ENCODE measurements around the gene UQCRH. TPM values are rescaled to one million over a fixed set of nuclear protein-coding genes. Genes with fewer than 3 reads are reported as not detected.

UQCRH gene
- 100 to 1,000 TPM; 266 to 274 TPM for total RNA-seq

DNA sequence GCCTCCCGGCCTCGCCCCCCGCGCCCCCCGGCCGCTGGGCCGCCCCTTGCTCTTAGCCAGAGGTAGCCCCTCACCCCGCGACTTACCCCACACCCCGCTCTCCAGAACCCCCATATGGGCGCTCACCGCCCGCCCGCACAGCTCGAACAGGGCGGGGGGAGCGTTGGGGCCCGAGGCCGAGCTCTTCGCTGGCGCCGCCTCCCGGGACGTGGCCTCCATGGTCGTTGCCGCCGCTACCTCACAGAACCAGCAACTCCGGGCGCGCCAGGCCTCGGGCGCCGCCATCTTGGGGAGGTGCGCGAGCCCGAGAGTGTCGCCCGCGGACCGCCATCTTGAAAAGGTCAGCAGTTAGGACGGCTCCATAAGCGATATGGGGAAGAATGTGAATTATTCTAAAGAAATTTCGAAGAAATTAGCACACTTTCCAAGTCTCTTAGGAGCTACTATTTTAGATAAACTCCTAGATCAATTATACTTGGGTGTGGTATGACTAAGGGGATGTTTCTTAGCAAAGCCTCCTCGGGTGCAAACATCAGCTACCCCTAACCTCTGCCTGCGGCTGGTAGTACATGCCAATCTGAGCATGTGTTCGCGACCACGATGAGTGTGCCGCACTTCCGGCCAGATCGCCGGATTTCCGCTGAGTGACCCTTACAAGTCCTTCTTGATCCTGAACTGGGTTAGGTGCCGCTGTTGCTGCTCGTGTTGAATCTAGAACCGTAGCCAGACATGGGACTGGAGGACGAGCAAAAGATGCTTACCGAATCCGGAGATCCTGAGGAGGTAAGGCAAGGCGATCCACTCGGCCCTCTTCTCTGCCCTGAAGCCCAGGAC lies at the start of gene UQCRH, which contains the start of gene LRRC41:
TSS of gene UQCRH (plus strand) at position 661 of the 834 bp plus-strand sequence. CDS start at position 730, 69 bp downstream.
TSS of gene LRRC41 (minus strand) at position 579 of the 834 bp plus-strand sequence. CDS start at position 285, 294 bp downstream.
- H3K36me3 Mint-ChIP-seq (ENCODE audit: low read depth) = peaks cover 29% of the 10 kb centered on the region
- H3K4me3 Mint-ChIP-seq = peak within 1 kb of the TSS; percentile 95
- H3K27me3 Mint-ChIP-seq = no peaks in the 10 kb centered on the region
- H3K9me3 Mint-ChIP-seq = no peaks in the 10 kb centered on the region
- ChIA-PET CTCF (interaction anchor here (0.6 to 2.5 kb wide), 8 partner anchors 17 to 1503 kb away, joined by 3 to 21 read pairs (median 6); partner anchors contain the start of genes FOXD2, NSUN4 and RAD54L), POLR2A (interaction anchor here (0.6 to 2.9 kb wide), 27 partner anchors 9 to 1671 kb away, joined by 3 to 41 read pairs (median 6); partner anchors contain the start of genes GPBP1L1, NSUN4, POMGNT1 and RAD54L)
- peak within 1 kb of the TSS; percentile 95 for H3K27ac Mint-ChIP-seq
- peak; percentile 94 for DNase-seq
- H3K4me1 Mint-ChIP-seq = peaks cover 48% of the 10 kb centered on the region

DNA sequence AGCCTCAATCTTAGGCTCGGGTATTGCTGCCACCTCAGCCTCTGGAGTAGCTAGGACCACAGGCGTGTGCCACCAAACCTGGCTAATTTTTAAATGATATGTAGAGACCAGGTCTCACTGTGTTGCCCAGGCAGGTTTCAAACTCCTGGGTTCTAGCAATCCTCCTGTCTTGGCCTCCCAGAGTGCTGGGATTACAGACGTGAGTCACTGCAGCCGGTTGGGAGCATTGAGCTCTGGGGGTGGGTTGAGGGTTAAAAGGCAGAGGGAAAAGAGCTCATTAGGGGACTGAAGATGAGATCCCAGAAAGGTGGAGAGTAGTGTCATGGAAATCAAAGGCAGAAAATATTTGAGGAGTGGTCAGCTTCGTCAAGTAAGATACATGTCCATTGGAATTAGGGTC lies 48.8 kb upstream of the UQCRH start:
- Mint-ChIP-seq H3K9me3 (no peaks in the 10 kb centered on the region), H3K36me3 (ENCODE audit: low read depth) (peaks cover 57% of the 10 kb centered on the region), H3K4me1 (peaks cover 23% of the 10 kb centered on the region), H3K4me3 (no peak overlapping the region), H3K27me3 (no peaks in the 10 kb centered on the region), H3K27ac (no peak overlapping the region)
- ChIA-PET POLR2A (no interaction called here), CTCF (interaction anchor here (1.2 kb wide), 1 partner anchor 10 kb away, joined by 5 read pairs; no protein-coding TSS in a partner anchor)
- DNase-seq = no peak

DNA sequence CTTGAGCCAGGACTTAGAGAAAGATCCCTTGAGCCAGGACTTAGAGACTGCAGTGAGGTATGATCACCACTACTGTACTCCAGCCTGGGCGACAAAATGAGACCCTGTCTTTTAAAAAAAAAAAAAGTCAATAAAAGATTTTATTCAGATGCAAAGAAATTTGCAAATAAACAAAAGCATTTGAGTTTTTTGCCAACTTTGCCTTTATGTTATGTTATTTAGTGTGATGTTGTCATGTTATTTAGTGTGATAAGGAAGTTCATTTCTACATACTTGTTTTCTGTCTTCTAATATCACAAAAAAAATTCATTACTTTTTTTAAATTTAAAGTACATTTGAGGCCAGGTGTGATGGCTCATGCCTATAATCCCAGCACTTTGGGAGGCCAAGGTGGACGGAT lies 47.0 kb upstream of the UQCRH start:
- peaks cover 12% of the 10 kb centered on the region for H3K4me1 Mint-ChIP-seq
- H3K9me3 Mint-ChIP-seq = no peaks in the 10 kb centered on the region
- ChIA-PET POLR2A (interaction anchor here (1.3 kb wide), 1 partner anchor 10 kb away, joined by 6 read pairs; no protein-coding TSS in a partner anchor), CTCF (no interaction called here)
- H3K27ac Mint-ChIP-seq = no peak overlapping the region
- DNase-seq = no peak
- H3K36me3 Mint-ChIP-seq (ENCODE audit: low read depth) = peaks cover 61% of the 10 kb centered on the region
- H3K4me3 Mint-ChIP-seq = no peak overlapping the region
- no peaks in the 10 kb centered on the region for H3K27me3 Mint-ChIP-seq

DNA sequence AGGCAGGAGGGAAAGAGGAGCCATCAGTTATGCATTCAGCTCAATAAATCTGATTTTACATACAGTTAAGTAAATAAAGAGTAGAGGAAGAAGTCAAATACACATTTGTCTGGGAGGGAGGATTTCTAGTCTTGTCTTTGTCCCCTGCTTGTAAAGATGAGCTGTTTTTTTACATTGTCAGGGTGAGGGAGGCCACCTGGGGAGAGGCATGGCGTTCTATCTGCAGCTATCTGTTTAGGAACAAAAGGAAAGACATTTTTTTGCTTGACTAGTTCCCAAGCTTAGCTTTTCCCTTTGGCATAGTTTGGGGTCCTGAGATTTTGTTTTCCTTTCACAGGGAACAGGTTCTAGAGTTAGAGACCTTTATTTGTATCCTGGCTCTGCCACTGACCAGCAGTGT lies 41.0 kb upstream of the UQCRH start:
- CTCF ChIA-PET = interaction anchor here (1.1 to 1.7 kb wide), 3 partner anchors 9 to 85 kb away, joined by 3 to 5 read pairs (median 4); no protein-coding TSS in a partner anchor

DNA sequence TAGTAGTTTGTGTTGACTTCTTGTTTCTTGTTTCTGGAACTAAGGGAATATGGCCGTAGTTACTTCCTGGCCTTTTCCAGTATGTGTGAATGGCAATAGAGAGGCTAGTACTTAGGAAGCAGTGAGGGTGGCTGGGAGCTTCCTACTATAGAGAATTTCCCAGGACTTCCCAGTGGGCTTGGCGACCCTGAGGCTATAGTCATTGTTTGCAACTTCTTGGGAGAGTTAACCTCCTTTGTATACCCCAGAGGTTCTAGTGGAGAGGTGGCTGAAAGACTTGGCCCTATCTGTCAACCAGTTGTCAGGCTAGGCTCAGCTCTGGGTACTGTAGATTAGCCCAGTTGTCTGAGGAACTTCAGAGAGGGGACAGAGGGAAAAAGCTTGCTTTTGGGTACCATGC lies 40.4 kb upstream of the UQCRH start:
- H3K27me3 Mint-ChIP-seq = no peaks in the 10 kb centered on the region
- no peak overlapping the region for H3K4me3 Mint-ChIP-seq
- H3K4me1 Mint-ChIP-seq = no peaks in the 10 kb centered on the region
- no peak overlapping the region for H3K27ac Mint-ChIP-seq
- no peak for DNase-seq
- H3K36me3 Mint-ChIP-seq (ENCODE audit: low read depth) = peaks cover 82% of the 10 kb centered on the region
- no peaks in the 10 kb centered on the region for H3K9me3 Mint-ChIP-seq
- ChIA-PET POLR2A (interaction anchor here (0.8 to 2.0 kb wide), 4 partner anchors 10 to 77 kb away, joined by 3 to 9 read pairs (median 3); partner anchors contain the start of gene RAD54L), CTCF (interaction anchor here (1.0 to 1.7 kb wide), 4 partner anchors 38 to 963 kb away, joined by 3 to 5 read pairs (median 4); no protein-coding TSS in a partner anchor)

More for the DNA sequence above, 41.0 kb upstream of the UQCRH start:
- POLR2A ChIA-PET = interaction anchor here (0.8 to 2.0 kb wide), 4 partner anchors 11 to 77 kb away, joined by 3 to 9 read pairs (median 3); partner anchors contain the start of gene RAD54L
- Mint-ChIP-seq H3K4me1 (no peaks in the 10 kb centered on the region), H3K27ac (no peak overlapping the region), H3K4me3 (no peak overlapping the region), H3K9me3 (no peaks in the 10 kb centered on the region), H3K36me3 (ENCODE audit: low read depth) (peaks cover 78% of the 10 kb centered on the region), H3K27me3 (no peaks in the 10 kb centered on the region)
- DNase-seq = no peak

DNA sequence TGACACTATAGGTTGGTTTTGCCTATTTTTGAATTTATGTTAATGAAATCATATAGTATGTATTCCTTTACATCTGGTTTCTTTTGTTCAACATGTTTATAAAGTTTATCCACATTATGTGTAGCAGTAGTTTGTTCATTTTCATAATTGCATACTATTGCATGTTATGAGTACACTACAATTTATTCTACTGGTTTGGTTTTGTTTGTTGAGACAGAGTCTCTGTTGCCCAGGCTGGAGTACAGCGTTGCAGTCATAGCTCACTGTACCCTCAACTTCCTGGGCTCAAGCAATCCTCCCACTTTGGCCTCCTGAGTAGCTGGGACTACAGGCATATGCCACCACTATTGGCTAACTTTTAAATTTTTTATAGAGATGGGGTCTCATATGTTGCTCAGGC lies 34.9 kb upstream of the UQCRH start:
- Mint-ChIP-seq H3K27me3 (no peaks in the 10 kb centered on the region), H3K9me3 (no peaks in the 10 kb centered on the region), H3K4me1 (no peaks in the 10 kb centered on the region), H3K4me3 (no peak overlapping the region), H3K36me3 (ENCODE audit: low read depth) (peaks cover 79% of the 10 kb centered on the region), H3K27ac (no peak overlapping the region)
- no peak for DNase-seq
- CTCF ChIA-PET = no interaction called here
- POLR2A ChIA-PET = interaction anchor here (1.6 kb wide), 1 partner anchor 9 kb away, joined by 5 read pairs; no protein-coding TSS in a partner anchor

DNA sequence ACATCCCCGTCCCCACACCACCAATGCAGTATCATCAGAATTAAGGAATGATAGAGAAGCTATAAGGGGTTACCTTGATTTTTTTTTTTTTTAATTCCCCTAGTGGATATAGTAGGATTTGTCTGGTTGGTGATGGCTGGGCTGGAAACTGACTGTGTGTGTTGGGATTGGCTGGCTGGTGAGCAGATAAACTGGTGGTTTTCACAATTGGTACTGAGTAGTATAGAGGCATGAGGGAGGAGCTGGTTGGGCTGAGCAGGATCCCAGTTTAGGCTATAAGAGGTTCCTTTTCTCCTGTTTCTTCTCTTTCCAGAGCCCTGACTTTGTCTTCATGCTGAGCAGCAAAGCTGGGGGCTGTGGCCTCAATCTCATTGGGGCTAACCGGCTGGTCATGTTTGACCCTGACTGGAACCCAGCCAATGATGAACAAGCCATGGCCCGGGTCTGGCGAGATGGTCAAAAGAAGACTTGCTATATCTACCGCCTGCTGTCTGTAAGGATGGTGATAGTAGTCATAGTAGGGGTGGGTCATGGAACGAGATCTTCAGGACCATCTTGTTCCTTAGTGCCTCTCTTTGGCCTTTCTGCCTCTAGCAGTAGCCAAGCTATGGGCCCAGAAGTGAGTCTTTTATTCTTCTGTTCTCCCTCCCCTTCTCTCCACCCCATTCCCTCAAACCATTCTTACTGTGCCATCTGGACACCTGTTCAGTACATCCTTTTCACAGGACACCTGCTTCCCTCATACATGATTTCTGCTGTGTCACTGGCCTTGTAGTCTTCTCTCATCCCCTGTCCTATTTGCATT lies 29.1 kb upstream of the UQCRH start:
- Mint-ChIP-seq H3K27me3 (no peaks in the 10 kb centered on the region), H3K4me3 (no peak overlapping the region), H3K9me3 (no peaks in the 10 kb centered on the region), H3K36me3 (ENCODE audit: low read depth) (peaks cover 82% of the 10 kb centered on the region), H3K4me1 (no peaks in the 10 kb centered on the region), H3K27ac (no peak overlapping the region)
- ChIA-PET POLR2A (interaction anchor here (1.4 to 2.0 kb wide), 4 partner anchors 9 to 29 kb away, joined by 5 to 7 read pairs (median 6); partner anchors contain the start of genes LRRC41 and UQCRH), CTCF (no interaction called here)
- DNase-seq = no peak

DNA sequence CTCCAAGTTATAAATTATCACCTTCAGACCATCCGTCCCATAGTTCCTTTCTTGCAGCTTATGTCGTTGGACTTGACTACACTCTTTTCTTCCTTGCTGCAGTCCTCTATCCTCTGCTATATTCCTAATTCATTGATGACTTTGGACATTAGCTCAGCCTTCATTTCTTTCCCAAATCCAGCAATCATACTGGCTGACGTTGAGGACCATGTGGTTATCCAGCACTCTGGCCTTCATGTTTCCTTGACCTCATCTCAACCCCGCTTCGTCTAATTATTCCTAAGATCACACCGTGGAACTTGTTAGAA lies 28.5 kb upstream of the UQCRH start:
- DNase-seq = no peak
- Mint-ChIP-seq H3K4me1 (no peaks in the 10 kb centered on the region), H3K27me3 (no peaks in the 10 kb centered on the region), H3K27ac (no peak overlapping the region), H3K36me3 (ENCODE audit: low read depth) (peaks cover 84% of the 10 kb centered on the region), H3K4me3 (no peak overlapping the region), H3K9me3 (no peaks in the 10 kb centered on the region)
- ChIA-PET POLR2A (interaction anchor here (0.8 to 1.5 kb wide), 3 partner anchors 10 to 34 kb away, joined by 3 to 7 read pairs (median 5); partner anchors contain the start of genes LRRC41 and UQCRH), CTCF (no interaction called here)

DNA sequence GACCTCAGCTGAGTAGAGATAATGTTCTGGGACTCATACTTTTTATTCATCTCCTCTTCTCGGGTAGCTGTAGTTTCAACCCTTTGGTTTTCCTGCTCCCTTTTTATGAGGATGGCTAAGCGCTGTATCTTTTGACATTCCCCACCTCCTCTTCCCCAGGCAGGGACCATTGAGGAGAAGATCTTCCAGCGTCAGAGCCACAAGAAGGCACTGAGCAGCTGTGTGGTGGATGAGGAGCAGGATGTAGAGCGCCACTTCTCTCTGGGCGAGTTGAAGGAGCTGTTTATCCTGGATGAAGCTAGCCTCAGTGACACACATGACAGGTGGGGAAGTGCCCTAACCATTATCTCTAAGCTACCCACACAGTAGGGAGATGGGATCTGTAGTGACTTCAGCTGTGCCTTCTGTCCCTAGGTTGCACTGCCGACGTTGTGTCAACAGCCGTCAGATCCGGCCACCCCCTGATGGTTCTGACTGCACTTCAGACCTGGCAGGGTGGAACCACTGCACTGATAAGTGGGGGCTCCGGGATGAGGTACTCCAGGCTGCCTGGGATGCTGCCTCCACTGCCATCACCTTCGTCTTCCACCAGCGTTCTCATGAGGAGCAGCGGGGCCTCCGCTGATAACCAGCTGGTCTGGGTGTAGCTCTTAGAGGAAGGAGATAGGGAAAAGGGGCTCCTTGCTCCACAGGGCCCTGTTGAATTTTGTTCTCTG lies 25.7 kb upstream of the UQCRH start:
- POLR2A ChIA-PET = interaction anchor here (0.7 to 2.1 kb wide), 5 partner anchors 8 to 26 kb away, joined by 3 to 6 read pairs (median 4); partner anchors contain the start of genes LRRC41 and UQCRH
- Mint-ChIP-seq H3K27me3 (no peaks in the 10 kb centered on the region), H3K36me3 (ENCODE audit: low read depth) (peaks cover 80% of the 10 kb centered on the region), H3K4me3 (no peak overlapping the region), H3K4me1 (no peaks in the 10 kb centered on the region), H3K27ac (no peak overlapping the region), H3K9me3 (no peaks in the 10 kb centered on the region)
- no peak for DNase-seq
- CTCF ChIA-PET = interaction anchor here (1.0 kb wide), 1 partner anchor 13 kb away, joined by 3 read pairs; no protein-coding TSS in a partner anchor

DNA sequence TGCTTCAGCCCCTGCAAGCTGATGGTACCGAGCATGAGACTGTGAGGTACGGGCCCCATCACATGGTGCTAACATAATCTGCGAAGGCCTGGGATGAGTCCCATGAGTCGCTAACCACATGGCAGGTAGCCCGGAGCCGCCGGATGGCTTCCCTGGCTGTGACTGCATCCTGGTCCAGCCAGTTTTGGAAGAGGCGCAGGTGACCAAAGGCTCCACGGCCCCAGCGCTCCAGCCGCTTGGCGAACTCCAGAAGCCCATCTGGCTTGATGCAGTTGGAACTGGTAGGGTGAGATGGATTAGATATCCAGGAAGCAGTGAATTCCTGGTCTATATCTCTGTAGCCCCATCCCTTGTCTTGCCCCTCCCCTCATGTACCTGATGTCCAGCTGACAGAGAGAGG lies 24.7 kb upstream of the UQCRH start:
- POLR2A ChIA-PET = interaction anchor here (1.5 to 2.1 kb wide), 2 partner anchors 16 to 25 kb away, joined by 3 to 6 read pairs; partner anchors contain the start of genes LRRC41 and UQCRH
- peaks cover 77% of the 10 kb centered on the region for H3K36me3 Mint-ChIP-seq (ENCODE audit: low read depth)

DNA sequence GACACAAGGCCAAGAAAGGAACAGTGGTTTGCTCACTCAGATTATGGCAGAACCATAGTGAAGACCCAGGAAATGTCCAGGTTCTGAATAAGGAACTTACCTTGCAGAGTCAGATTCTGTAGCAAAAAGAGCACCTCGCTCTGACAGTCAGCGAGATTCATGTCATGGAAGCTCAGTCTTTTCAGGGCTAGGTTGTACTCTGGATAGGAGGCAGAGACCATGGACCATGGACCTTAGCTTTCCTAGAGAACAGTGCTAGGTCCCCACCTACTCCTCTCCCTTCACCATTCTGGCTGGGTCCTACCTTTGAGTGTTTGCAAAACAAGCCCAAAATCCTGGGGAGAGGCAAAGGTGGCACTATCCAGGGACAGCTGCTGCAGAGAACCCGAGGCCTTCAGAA lies 23.4 kb upstream of the UQCRH start:
- Mint-ChIP-seq H3K4me3 (no peak overlapping the region), H3K27ac (no peak overlapping the region), H3K9me3 (no peaks in the 10 kb centered on the region), H3K36me3 (ENCODE audit: low read depth) (peaks cover 76% of the 10 kb centered on the region), H3K4me1 (peaks cover 2% of the 10 kb centered on the region), H3K27me3 (no peaks in the 10 kb centered on the region)
- POLR2A ChIA-PET = interaction anchor here (0.8 kb wide), 1 partner anchor 21 kb away, joined by 3 read pairs; no protein-coding TSS in a partner anchor
- CTCF ChIA-PET = no interaction called here
- no peak for DNase-seq

More for the DNA sequence above, 24.7 kb upstream of the UQCRH start:
- H3K4me1 Mint-ChIP-seq = no peaks in the 10 kb centered on the region
- no peaks in the 10 kb centered on the region for H3K27me3 Mint-ChIP-seq
- no peak overlapping the region for H3K4me3 Mint-ChIP-seq
- CTCF ChIA-PET = no interaction called here
- no peaks in the 10 kb centered on the region for H3K9me3 Mint-ChIP-seq
- no peak for DNase-seq
- no peak overlapping the region for H3K27ac Mint-ChIP-seq

DNA sequence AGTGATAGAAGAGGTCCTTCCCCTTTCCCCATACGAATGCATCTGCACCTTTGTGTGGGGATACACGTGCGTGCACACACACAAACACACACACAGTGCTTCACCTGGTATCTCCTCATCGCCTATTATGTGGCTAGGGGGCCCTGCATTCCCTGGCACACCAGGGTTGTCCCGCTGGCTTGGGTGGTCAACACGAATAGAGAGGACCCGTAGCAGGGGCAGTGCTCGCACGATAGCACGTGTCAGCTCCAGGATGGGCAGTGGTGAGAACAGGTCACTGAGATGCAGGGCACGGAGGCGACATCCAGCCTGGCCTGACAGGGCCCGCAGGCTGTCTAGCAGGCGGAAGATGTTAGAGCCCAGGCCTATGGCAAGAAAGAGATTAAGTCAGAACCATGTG lies 22.5 kb upstream of the UQCRH start:
- no peak for DNase-seq
- no peaks in the 10 kb centered on the region for H3K9me3 Mint-ChIP-seq
- CTCF ChIA-PET = interaction anchor here (0.6 to 0.8 kb wide), 2 partner anchors 8 to 126 kb away, joined by 3 read pairs; no protein-coding TSS in a partner anchor
- POLR2A ChIA-PET = interaction anchor here (0.8 to 1.8 kb wide), 4 partner anchors 17 to 22 kb away, joined by 3 to 4 read pairs (median 3); no protein-coding TSS in a partner anchor
- H3K4me1 Mint-ChIP-seq = peaks cover 3% of the 10 kb centered on the region
- H3K4me3 Mint-ChIP-seq = no peak overlapping the region
- peaks cover 72% of the 10 kb centered on the region for H3K36me3 Mint-ChIP-seq (ENCODE audit: low read depth)
- H3K27ac Mint-ChIP-seq = no peak overlapping the region
- H3K27me3 Mint-ChIP-seq = no peaks in the 10 kb centered on the region
